ENCODE data around the gene KRT33A. TPM values are rescaled to one million over a fixed set of nuclear protein-coding genes. Genes with fewer than 3 reads are reported as not detected.
"Not testable (repeated sequence)": the region's sequence is repeated elsewhere in the genome, so short reads cannot be mapped to it uniquely, and the experiment has no call there.

The KRT33A gene
- total and polyA plus RNA-seq, 8 donors: not detected

DNA sequence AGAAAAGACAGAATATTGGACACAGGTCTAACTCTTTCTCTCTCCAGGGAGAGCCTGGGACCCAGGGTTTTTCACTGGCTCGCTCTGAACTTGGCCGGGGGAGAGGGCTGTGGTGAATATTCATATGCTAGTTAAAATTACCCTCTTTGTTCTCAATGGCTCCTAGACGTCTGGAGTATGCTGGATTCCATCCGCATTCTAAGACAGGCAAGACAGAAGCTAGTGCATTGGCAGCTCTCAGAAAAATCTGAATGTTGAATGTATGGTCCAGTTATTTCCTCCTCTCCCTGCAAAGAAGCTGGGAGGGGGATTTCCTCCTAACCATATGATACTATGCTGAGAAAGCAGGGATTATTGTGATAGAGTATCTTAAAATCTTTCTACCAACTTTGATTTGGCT, 37.0 kb upstream of the KRT33A start:
- Histone ChIP-seq H3K36me3 (no peaks in the 10 kb centered on the region), H3K27ac (no peak overlapping the region), H3K4me3 (no peak overlapping the region), H3K4me1 (no peaks in the 10 kb centered on the region), H3K27me3 (no peaks in the 10 kb centered on the region), H3K9me3 (peaks cover 0 to 12% of the 10 kb centered on the region in 2 donors)
- intact Hi-C loops (cut with DNase I): no loop called here
- DNase-seq (no peak), ATAC-seq (no peak)
- TF ChIP-seq CTCF (IDR thresholded peaks at IDR 0.05): no peak

- Histone ChIP-seq H3K27ac (no peak overlapping the region), H3K4me3 (no peak overlapping the region), H3K9me3 (peaks cover 0 to 12% of the 10 kb centered on the region in 2 donors), H3K4me1 (no peaks in the 10 kb centered on the region), H3K36me3 (no peaks in the 10 kb centered on the region), H3K27me3 (peaks cover 0 to 5% of the 10 kb centered on the region in 2 donors)
- ATAC-seq (no peak), DNase-seq (no peak)
- intact Hi-C loops (cut with DNase I): no loop called here
- no peak for TF ChIP-seq CTCF (IDR thresholded peaks at IDR 0.05)
Observed at GRCh38 chr17:41386227-41386626, 35.6 kb upstream of the KRT33A start.

GRCh38 chr17:41383690-41384089, 33.1 kb upstream of the KRT33A start:
- TF ChIP-seq CTCF (IDR thresholded peaks at IDR 0.05): no peak
- intact Hi-C loops (cut with DNase I): no loop called here
- Histone ChIP-seq H3K9me3 (peaks cover 0 to 12% of the 10 kb centered on the region in 2 donors), H3K27ac (no peak overlapping the region), H3K36me3 (no peaks in the 10 kb centered on the region), H3K27me3 (peaks cover 0 to 5% of the 10 kb centered on the region in 2 donors), H3K4me1 (no peaks in the 10 kb centered on the region), H3K4me3 (no peak overlapping the region)
- DNase-seq: no peak
- ATAC-seq: no peak

- no peak for ATAC-seq
- no peak for TF ChIP-seq CTCF (IDR thresholded peaks at IDR 0.05)
- Histone ChIP-seq H3K9me3 (peaks cover 0 to 12% of the 10 kb centered on the region in 2 donors), H3K27ac (no peak overlapping the region), H3K27me3 (peaks cover 0 to 5% of the 10 kb centered on the region in 2 donors), H3K36me3 (no peaks in the 10 kb centered on the region), H3K4me3 (no peak overlapping the region), H3K4me1 (no peaks in the 10 kb centered on the region)
- DNase-seq: no peak
- intact Hi-C loops (cut with DNase I): no loop called here
Observed at GRCh38 chr17:41382394-41382793, 31.8 kb upstream of the KRT33A start.

GRCh38 chr17:41381943-41382342, 31.3 kb upstream of the KRT33A start, which contains the start of gene KRT34:
KRT34 (minus strand) TSS chr17:41382306; CDS start chr17:41382246, 60 bp downstream.
- H3K27ac ChIP-seq; H3K4me3 ChIP-seq; H3K36me3 ChIP-seq; H3K27me3 ChIP-seq; ATAC-seq; H3K4me1 ChIP-seq; intact Hi-C loops (cut with DNase I); DNase-seq: not testable (repeated sequence)
- H3K9me3 ChIP-seq: peaks cover 0 to 10% of the 10 kb centered on the region in 2 donors

- DNase-seq; intact Hi-C loops (cut with DNase I); H3K27ac ChIP-seq; H3K36me3 ChIP-seq; H3K4me3 ChIP-seq; ATAC-seq; H3K4me1 ChIP-seq; H3K9me3 ChIP-seq; H3K27me3 ChIP-seq: not testable (repeated sequence)
Observed at GRCh38 chr17:41380091-41380490, 29.5 kb upstream of the KRT33A start.

Measured in left lung (tissue), 10 donors.